Endothelial cell of umbilical vein (primary cell): ENCODE results near the gene KCNJ6. TPM values are rescaled to one million over a fixed set of nuclear protein-coding genes. Genes with fewer than 3 reads are reported as not detected.

Experiments
- BruUV-seq: library from RNA; stranded (reverse); fragments of 400-500 nt; replicated peaks from 2 replicates; lab custom pipeline; 2021; lab: Mats Ljungman, UMichigan
- CTCF ChIA-PET: fragments of 300-600, 350-600 bp; sonication (Branson Sonifier 250); formaldehyde crosslinking; loops from one replicate; lab custom pipeline; 2021; ENCODE audit warnings: antibody characterized with exemption, inconsistent platforms; lab: Charles Lee
- POLR2A ChIA-PET: fragments of 300-600, 350-600 bp; sonication (Branson Sonifier 250); formaldehyde crosslinking; loops from one replicate; lab custom pipeline; 2021; ENCODE audit warnings: antibody characterized with exemption, inconsistent platforms; lab: Charles Lee
- DNase-seq: peaks from one replicate; pipeline ENCODE4 v3.0.0-alpha.2; 2011; ENCODE audit warnings: low read depth, low spot score
- FAIRE-seq: peaks from 2 replicates; lab custom pipeline; 2011; peaks lifted over from hg19 to GRCh38; lab: Jason Lieb, UNC
- H2AFZ ChIP-seq: 2 replicates; pipeline ENCODE4 v1.6.0; 2012; ENCODE audit warnings: low read depth, low read length, control low read depth, inconsistent platforms
- H3K27ac ChIP-seq: 2 replicates; pipeline ENCODE4 v1.5.1; 2011; ENCODE audit warnings: low read depth, mild to moderate bottlenecking, control low read depth, low read length, moderate library complexity; ENCODE audit not compliant: insufficient read depth
- H3K27me3 ChIP-seq, 2 experiments: 2 replicates each; pipeline versions ENCODE4 v1.6.0 to v1.6.1; 2011; ENCODE audit warnings: low read length in 2 of 2, mixed read lengths in 1 of 2; ENCODE audit not compliant: control insufficient read depth in 2 of 2, insufficient read depth in 2 of 2
- H3K36me3 ChIP-seq, 2 experiments: 2 replicates in 1 of 2; 3 replicates in 1 of 2; pipeline ENCODE4 v1.5.1; 2011; ENCODE audit warnings: low read length in 2 of 2, mild to moderate bottlenecking in 1 of 2, moderate library complexity in 1 of 2; ENCODE audit not compliant: control insufficient read depth in 2 of 2, insufficient read depth in 2 of 2; ENCODE audit errors: extremely low read depth in 1 of 2
- H3K4me1 ChIP-seq: 3 replicates; pipeline ENCODE4 v1.5.1; 2011; ENCODE audit warnings: mild to moderate bottlenecking, low read length; ENCODE audit not compliant: control insufficient read depth, insufficient read depth; ENCODE audit errors: extremely low read depth
- H3K4me2 ChIP-seq: 2 replicates; pipeline ENCODE4 v1.6.1; 2011; ENCODE audit warnings: low read length, control low read depth, mixed read lengths; ENCODE audit not compliant: insufficient read depth
- H3K4me3 ChIP-seq, 3 experiments: fragments of 200-600 bp in 1 of 3; sonication (generic), shearing (Covaris generic) in 1 of 3; replicated peaks in 1 of 3; 2 replicates each; pipeline ENCODE4 v1.5.1; 2011 to 2016; ENCODE audit warnings: control low read depth in 3 of 3, low read length in 3 of 3, mild to moderate bottlenecking in 2 of 3, inconsistent platforms in 1 of 3, low read depth in 1 of 3, moderate library complexity in 1 of 3; ENCODE audit not compliant: insufficient read depth in 1 of 3
- H3K79me2 ChIP-seq: 2 replicates; pipeline ENCODE4 v1.6.0; 2012; ENCODE audit warnings: low read length, inconsistent platforms; ENCODE audit not compliant: control insufficient read depth, insufficient read depth
- H3K9ac ChIP-seq: replicated peaks from 2 replicates; pipeline ENCODE3; 2011; ENCODE audit warnings: low read length, control low read depth; ENCODE audit not compliant: insufficient read depth; ENCODE audit errors: extremely low read depth
- H3K9me1 ChIP-seq: replicated peaks from 3 replicates; pipeline ENCODE4 v1.6.0; 2011; ENCODE audit warnings: mild to moderate bottlenecking, low read length; ENCODE audit not compliant: control insufficient read depth, insufficient read depth; ENCODE audit errors: extremely low read depth
- H3K9me3 ChIP-seq: replicated peaks from 2 replicates; pipeline ENCODE4 v1.5.1; 2012; ENCODE audit warnings: low read length, inconsistent platforms; ENCODE audit not compliant: control insufficient read depth, insufficient read depth
- H4K20me1 ChIP-seq: replicated peaks from 2 replicates; pipeline ENCODE3; 2011; ENCODE audit warnings: mild to moderate bottlenecking, low read length; ENCODE audit not compliant: control insufficient read depth, insufficient read depth; ENCODE audit errors: extremely low read depth
- CTCF ChIP-seq, 2 donors: IDR thresholded peaks; 1 replicate in 1 of 2; 2 replicates in 1 of 2; pipeline ENCODE4 v1.5.1; 2011; ENCODE audit warnings: low read length in 2 of 2, mild to moderate bottlenecking in 2 of 2, moderate library complexity in 2 of 2, control low read depth in 1 of 2, inconsistent platforms in 1 of 2, low read depth in 1 of 2; ENCODE audit not compliant: insufficient read depth in 1 of 2; ENCODE audit errors: extremely low read depth in 1 of 2
- EZH2 ChIP-seq: IDR thresholded peaks from 2 replicates; pipeline ENCODE4 v1.6.1; 2012; ENCODE audit warnings: borderline replicate concordance, low read depth, mild to moderate bottlenecking, moderate library complexity, low read length, inconsistent platforms; ENCODE audit not compliant: severe bottlenecking
- FOS ChIP-seq: IDR thresholded peaks from 2 replicates; pipeline ENCODE4 v1.6.1; 2011; ENCODE audit warnings: mild to moderate bottlenecking, low read length, moderate library complexity, borderline replicate concordance; ENCODE audit not compliant: insufficient read depth
- GATA2 ChIP-seq: IDR thresholded peaks from 2 replicates; pipeline ENCODE4 v1.7.0; 2011; ENCODE audit warnings: low read depth, mild to moderate bottlenecking, moderate library complexity, mixed read lengths, low read length; ENCODE audit not compliant: insufficient read length, insufficient read depth
- JUN ChIP-seq: IDR thresholded peaks from 2 replicates; pipeline ENCODE4 v1.6.1; 2011; ENCODE audit warnings: borderline replicate concordance, low read depth; ENCODE audit not compliant: insufficient read length, insufficient read depth
- MAX ChIP-seq: IDR thresholded peaks from 2 replicates; pipeline ENCODE4 v1.6.1; 2011; ENCODE audit not compliant: insufficient read depth, insufficient read length
- MYC ChIP-seq: IDR thresholded peaks from one replicate; pipeline ENCODE4 v1.6.1; 2011; ENCODE audit warnings: mild to moderate bottlenecking, low read depth, low read length
- POLR2A ChIP-seq: IDR thresholded peaks from 2 replicates; pipeline ENCODE4 v1.6.1; 2012; ENCODE audit warnings: low read depth, mild to moderate bottlenecking, control low read depth, low read length
- POLR2AphosphoS5 ChIP-seq: IDR thresholded peaks from 2 replicates; pipeline ENCODE4 v1.6.1; 2012; ENCODE audit warnings: low read depth, mild to moderate bottlenecking, control low read depth, low read length, moderate library complexity; ENCODE audit not compliant: insufficient read depth
- dilution Hi-C: fragments of 300-500 bp; cut with MboI; formaldehyde crosslinking; loops from one replicate; pipeline ENCODE4 v1.15.0; 2019; ENCODE audit warnings: low sequenced_read_pairs; ENCODE audit not compliant: extremely low pct_ligation_motif_present
- intact Hi-C: fragments of 100-400 bp; cut with micrococcal nuclease; formaldehyde crosslinking; loops from one replicate; pipeline ENCODE4 v1.10.0; 2022
- polyA plus RNA-seq, 4 experiments: library from polyadenylated mRNA; depleted of rRNA in 3 of 4; stranded (reverse) in 3 of 4; unstranded in 1 of 4; fragments of >200 nt; gene quantifications; 2 replicates each; pipeline versions ENCODE4 v1.2.1 to v1.2.3, GENCODE V29; 2011 to 2012; ENCODE audit warnings: missing spikeins in 1 of 4
- total RNA-seq: library from RNA; stranded (reverse); gene quantifications from 2 replicates; pipeline ENCODE4 v1.2.3, GENCODE V29; 2021

KCNJ6 gene
- total and polyA plus RNA-seq, 2 donors (not counting 3 experiments of a cell fraction or from before 2014, with no cell fraction given), result not detected

DNA sequence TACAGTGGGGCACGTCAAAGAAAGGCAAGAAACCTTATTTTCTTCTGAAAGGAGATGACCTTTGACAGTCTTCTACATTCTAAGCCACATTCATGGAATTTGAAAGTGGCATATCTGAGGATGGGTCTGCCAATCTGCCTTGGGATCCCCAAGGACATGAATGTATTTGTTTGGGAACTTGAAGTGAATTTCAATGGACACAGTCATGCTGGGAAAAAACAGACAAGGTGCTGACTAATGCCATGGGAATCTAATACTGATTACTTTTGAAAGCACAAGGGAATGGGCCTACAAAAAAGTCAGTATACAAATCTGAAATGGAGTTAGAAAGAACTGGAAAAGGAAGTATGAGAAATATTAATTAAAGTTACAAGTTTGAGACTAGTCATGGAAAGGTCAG lies 128.8 kb downstream of the KCNJ6 start:
- ChIA-PET CTCF (no interaction called here), POLR2A (no interaction called here)
- Histone ChIP-seq H3K27me3 (no peaks in the 10 kb centered on the region), H3K9ac (no peak overlapping the region), H4K20me1 (no peaks in the 10 kb centered on the region), H3K4me3 (no peak overlapping the region), H3K9me1 (no peaks in the 10 kb centered on the region), H2AFZ (peak overlapping the region; percentile 38), H3K79me2 (no peaks in the 10 kb centered on the region), H3K4me1 (peaks cover 9% of the 10 kb centered on the region), H3K9me3 (no peaks in the 10 kb centered on the region), H3K4me2 (no peak overlapping the region), H3K36me3 (no peaks in the 10 kb centered on the region), H3K27ac (peak overlapping the region; percentile 74)
- dilution Hi-C loops, result no loop called here
- TF ChIP-seq FOS (peak; percentile 85), JUN (peak; percentile 63), POLR2AphosphoS5 (no peak), GATA2 (peak; percentile 51)
- intact Hi-C loops, result no loop called here
- peak; percentile 76 for DNase-seq
- no TSS peak for BruUV-seq
- peak; percentile 77 for FAIRE-seq

- Histone ChIP-seq H3K4me2 (no peak overlapping the region), H3K4me1 (peaks cover 9% of the 10 kb centered on the region), H3K4me3 (no peak overlapping the region), H3K79me2 (no peaks in the 10 kb centered on the region), H3K36me3 (no peaks in the 10 kb centered on the region), H3K27ac (no peak overlapping the region), H3K9ac (no peak overlapping the region), H3K9me1 (no peaks in the 10 kb centered on the region), H3K9me3 (no peaks in the 10 kb centered on the region), H3K27me3 (no peaks in the 10 kb centered on the region), H4K20me1 (no peaks in the 10 kb centered on the region), H2AFZ (no peak overlapping the region)
- intact Hi-C loops, result no loop called here
- BruUV-seq, result no TSS peak
- FAIRE-seq (no peak), DNase-seq (no peak)
- CTCF ChIA-PET, result interaction anchor here (0.9 kb wide), 1 partner anchor 9 kb away, joined by 3 read pairs; no protein-coding TSS in a partner anchor
- no peak for TF ChIP-seq GATA2
- TF ChIP-seq CTCF (IDR thresholded peaks at IDR 0.05; ENCODE audit: extremely low read depth in 1 of 2, insufficient read depth in 1 of 2, low read depth in 1 of 2, low read length in 2 of 2), result no peak
- no peak for TF ChIP-seq MYC
- TF ChIP-seq POLR2AphosphoS5, result no peak
- no peak for TF ChIP-seq FOS
- TF ChIP-seq EZH2, result no peak
- TF ChIP-seq JUN, result no peak
- TF ChIP-seq POLR2A, result no peak
- no peak for TF ChIP-seq MAX
- POLR2A ChIA-PET, result no interaction called here
- dilution Hi-C loops, result no loop called here
Observed at GRCh38 chr21:37784591-37785318, 131.5 kb downstream of the KCNJ6 start.
